Muscle layer of duodenum (tissue), 2 donors: ENCODE data around the gene SYMPK.
A peak's percentile ranks its signal among the peaks of the same experiment; 100 is the strongest.

Experiments used
- H3K27ac ChIP-seq: one replicate; pipeline ENCODE4 v1.7.0; 2013; ENCODE audit warnings: mild to moderate bottlenecking, low read length
- H3K27me3 ChIP-seq: one replicate; pipeline ENCODE4 v1.7.0; 2013; ENCODE audit warnings: low read depth, mild to moderate bottlenecking, control low read depth, low read length
- H3K36me3 ChIP-seq, 2 donors: one replicate each; pipeline ENCODE4 v1.7.0; 2013; ENCODE audit warnings: low read length in 2 of 2, control low read depth in 1 of 2, mild to moderate bottlenecking in 1 of 2; ENCODE audit not compliant: insufficient read depth in 2 of 2, control insufficient read depth in 1 of 2
- H3K4me1 ChIP-seq, 2 donors: one replicate each; pipeline ENCODE4 v1.7.0; 2013; ENCODE audit warnings: low read length in 2 of 2, mild to moderate bottlenecking in 2 of 2, control low read depth in 1 of 2, moderate library complexity in 1 of 2; ENCODE audit not compliant: insufficient read depth in 2 of 2, control insufficient read depth in 1 of 2
- H3K4me3 ChIP-seq, 2 donors: one replicate each; pipeline ENCODE4 v1.7.0; 2013; ENCODE audit warnings: low read length in 2 of 2, low read depth in 1 of 2, mild to moderate bottlenecking in 1 of 2
- H3K9me3 ChIP-seq, 2 donors: one replicate each; pipeline ENCODE4 v1.7.0; 2013; ENCODE audit warnings: low read length in 2 of 2, control low read depth in 1 of 2, mild to moderate bottlenecking in 1 of 2; ENCODE audit not compliant: control insufficient read depth in 1 of 2
- donor health status: healthy.

SYMPK gene

DNA sequence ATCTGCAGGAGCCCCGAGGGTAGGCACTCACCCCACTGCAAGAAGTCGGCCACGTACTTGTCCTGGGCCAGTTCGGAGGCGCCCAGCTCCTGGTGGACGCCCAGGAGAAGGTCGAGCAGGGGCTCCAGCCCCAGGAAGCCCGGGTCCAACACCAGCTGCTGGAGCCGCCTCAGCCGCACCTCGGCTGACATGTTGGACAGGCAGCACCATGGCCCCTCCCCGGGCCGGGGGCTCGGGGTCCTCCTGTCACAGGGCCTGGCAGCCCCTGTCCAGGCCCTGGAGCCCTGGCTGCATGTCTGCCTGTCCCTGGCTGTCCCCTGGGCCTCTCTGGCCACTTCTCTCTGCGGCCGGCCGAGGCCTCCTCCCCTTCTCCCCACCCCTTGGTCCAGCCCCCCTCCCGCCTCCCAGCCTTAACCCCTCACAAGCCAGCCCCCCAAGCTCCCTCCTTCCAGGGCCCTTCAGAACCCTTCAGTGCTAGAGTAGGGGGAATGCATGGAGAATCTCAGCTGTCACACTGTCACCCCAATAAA lies 80.7 kb downstream of the SYMPK start, which contains the start of gene DMPK:
Gene DMPK (minus strand): TSS at position 329 of the 530 bp plus-strand sequence. CDS start 138 bp downstream, at position 191.
- peak within 1 kb of the TSS; percentile 62 to 81 for H3K4me3 ChIP-seq
- H3K4me1 ChIP-seq, result peaks cover 8 to 44% of the 10 kb centered on the region in 2 donors
- peaks cover 7 to 27% of the 10 kb centered on the region in 2 donors for H3K36me3 ChIP-seq

DNA sequence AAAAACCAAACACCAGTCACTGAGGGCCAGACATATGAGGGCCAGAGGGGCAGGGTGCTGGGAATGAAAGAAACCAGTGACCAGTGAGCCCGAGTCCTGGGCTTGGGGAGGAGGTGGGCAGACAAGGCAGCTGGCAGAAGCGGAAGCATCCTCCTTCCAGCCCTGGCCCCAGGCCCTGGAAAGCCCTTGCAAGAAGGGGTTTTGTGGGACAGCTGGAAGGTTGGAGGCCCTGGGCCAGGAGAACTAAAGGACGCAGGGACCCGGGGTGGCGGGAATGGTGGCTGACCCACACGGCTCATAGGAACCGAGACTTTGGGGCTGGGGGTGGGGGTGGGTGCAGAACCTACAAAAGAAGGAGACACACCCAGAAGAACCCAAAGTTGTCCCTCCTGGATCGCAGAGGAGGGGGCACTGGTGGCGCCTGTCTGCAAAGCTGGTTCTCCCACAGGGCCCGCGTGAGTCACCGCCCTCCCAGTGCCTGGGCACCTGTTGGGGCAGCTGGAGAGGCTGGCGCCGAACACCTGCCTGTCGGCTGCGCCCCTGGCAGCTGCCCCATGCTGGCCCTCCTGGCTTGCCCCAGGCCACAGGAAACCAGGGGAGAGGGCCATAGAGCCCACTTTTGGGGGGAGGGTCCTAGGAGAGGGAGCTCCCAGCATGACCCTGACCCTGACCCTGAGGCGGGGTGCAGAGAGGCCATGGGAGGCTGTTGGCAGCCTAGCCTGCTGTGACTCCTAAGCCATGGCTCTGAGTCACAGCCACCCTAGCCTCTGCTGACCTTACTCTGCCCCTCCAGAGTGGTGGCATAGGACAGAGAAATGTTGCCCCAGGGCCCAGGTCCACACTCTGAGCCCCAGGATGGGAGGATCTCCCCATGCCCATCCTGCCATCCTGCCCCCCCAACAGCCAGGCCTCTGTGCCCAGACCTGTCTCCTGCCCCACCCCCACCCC lies 81.5 kb downstream of the SYMPK start:
- Histone ChIP-seq H3K27ac (peak overlapping the region; percentile 37), H3K9me3 (no peaks in the 10 kb centered on the region), H3K36me3 (peaks cover 14 to 28% of the 10 kb centered on the region in 2 donors), H3K27me3 (no peaks in the 10 kb centered on the region), H3K4me1 (peaks cover 8 to 44% of the 10 kb centered on the region in 2 donors), H3K4me3 (peak overlapping the region; percentile 62 to 81)

More for the DNA sequence above, 80.7 kb downstream of the SYMPK start, which contains the start of gene DMPK:
- H3K27ac ChIP-seq, result peak within 1 kb of the TSS; percentile 83
- no peaks in the 10 kb centered on the region for H3K9me3 ChIP-seq
- H3K27me3 ChIP-seq, result no peaks in the 10 kb centered on the region

- peak overlapping the region; percentile 54 for H3K27ac ChIP-seq
- H3K4me3 ChIP-seq, result peak overlapping the region; percentile 62 to 81
- H3K27me3 ChIP-seq, result no peaks in the 10 kb centered on the region
- H3K9me3 ChIP-seq, result no peaks in the 10 kb centered on the region
- peaks cover 8 to 44% of the 10 kb centered on the region in 2 donors for H3K4me1 ChIP-seq
- peaks cover 14 to 20% of the 10 kb centered on the region in 2 donors for H3K36me3 ChIP-seq
These were observed 82.3 kb downstream of the SYMPK start for GRCh38 chr19:45780448-45781213.

- Histone ChIP-seq H3K4me1 (peaks cover 8 to 44% of the 10 kb centered on the region in 2 donors), H3K4me3 (peak overlapping the region; percentile 62 to 81), H3K36me3 (peaks cover 14 to 20% of the 10 kb centered on the region in 2 donors), H3K27me3 (no peaks in the 10 kb centered on the region), H3K9me3 (no peaks in the 10 kb centered on the region), H3K27ac (peak overlapping the region; percentile 54)
These were observed 82.8 kb downstream of the SYMPK start for GRCh38 chr19:45780146-45780447.

- H3K4me1 ChIP-seq, result peaks cover 8 to 44% of the 10 kb centered on the region in 2 donors
- H3K27me3 ChIP-seq, result no peaks in the 10 kb centered on the region
- H3K36me3 ChIP-seq, result peaks cover 14 to 20% of the 10 kb centered on the region in 2 donors
- peak overlapping the region; percentile 54 for H3K27ac ChIP-seq
- H3K9me3 ChIP-seq, result no peaks in the 10 kb centered on the region
- H3K4me3 ChIP-seq, result peak overlapping the region; percentile 62 to 81
These were observed 83.5 kb downstream of the SYMPK start for GRCh38 chr19:45779231-45780145.

DNA sequence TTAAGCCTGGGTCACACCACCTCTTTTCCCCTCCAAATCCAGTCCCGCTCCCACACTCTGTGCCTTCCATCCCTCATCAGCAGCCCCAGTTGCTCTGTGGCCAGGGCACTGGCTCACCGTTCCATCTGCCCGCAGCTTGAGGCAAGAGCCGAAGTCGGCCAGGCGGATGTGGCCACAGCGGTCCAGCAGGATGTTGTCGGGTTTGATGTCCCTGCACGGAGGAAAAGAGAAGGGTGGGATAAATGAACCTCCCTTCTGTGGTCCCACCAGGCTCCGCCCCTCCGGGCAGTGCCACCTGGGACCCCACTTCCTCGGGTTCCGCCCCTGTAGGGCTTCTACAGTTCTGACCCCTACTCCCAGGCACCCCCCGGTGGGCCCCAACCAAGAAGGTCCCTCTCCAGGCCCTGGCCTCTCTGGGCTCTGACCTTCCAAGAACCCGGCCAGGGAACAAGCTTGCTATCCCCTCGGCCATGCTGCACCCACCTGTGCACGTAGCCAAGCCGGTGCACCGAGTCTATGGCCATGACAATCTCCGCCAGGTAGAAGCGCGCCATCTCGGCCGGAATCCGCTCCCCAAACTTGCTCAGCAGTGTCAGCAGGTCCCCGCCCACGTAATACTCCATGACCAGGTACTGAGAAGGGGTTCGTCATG lies 84.8 kb downstream of the SYMPK start:
- peaks cover 12 to 34% of the 10 kb centered on the region in 2 donors for H3K4me1 ChIP-seq
- no peak overlapping the region for H3K4me3 ChIP-seq
- H3K9me3 ChIP-seq, result no peaks in the 10 kb centered on the region
- H3K27ac ChIP-seq, result no peak overlapping the region
- no peaks in the 10 kb centered on the region for H3K27me3 ChIP-seq
- H3K36me3 ChIP-seq, result peaks cover 14 to 21% of the 10 kb centered on the region in 2 donors

- H3K27me3 ChIP-seq, result no peaks in the 10 kb centered on the region
- no peak overlapping the region for H3K4me3 ChIP-seq
- H3K36me3 ChIP-seq, result peaks cover 14 to 27% of the 10 kb centered on the region in 2 donors
- peaks cover 18 to 38% of the 10 kb centered on the region in 2 donors for H3K4me1 ChIP-seq
- H3K27ac ChIP-seq, result no peak overlapping the region
- H3K9me3 ChIP-seq, result no peaks in the 10 kb centered on the region
These were observed 85.5 kb downstream of the SYMPK start for GRCh38 chr19:45777395-45777961.

DNA sequence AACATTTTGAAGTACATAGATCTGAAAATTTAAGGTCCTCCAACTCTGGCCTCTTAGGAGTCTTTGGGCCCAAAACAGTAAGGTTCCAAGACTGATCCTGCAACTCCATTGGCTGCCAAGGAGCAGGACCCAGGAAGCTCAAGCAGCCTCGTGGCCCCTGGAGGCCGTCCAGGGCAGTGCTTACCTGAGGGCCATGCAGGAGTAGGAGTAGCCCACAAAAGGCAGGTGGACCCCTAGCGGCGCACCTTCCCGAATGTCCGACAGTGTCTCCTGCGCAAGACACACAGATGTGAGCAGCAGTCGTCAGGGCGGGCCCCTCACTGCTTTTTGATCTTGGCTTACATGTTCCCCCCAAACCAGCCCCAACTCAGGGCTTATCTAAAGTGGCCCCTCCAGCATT lies 88.2 kb downstream of the SYMPK start:
- no peak overlapping the region for H3K4me3 ChIP-seq
- H3K27ac ChIP-seq, result no peak overlapping the region
- H3K36me3 ChIP-seq, result peaks cover 14 to 29% of the 10 kb centered on the region in 2 donors
- no peaks in the 10 kb centered on the region for H3K27me3 ChIP-seq
- no peaks in the 10 kb centered on the region for H3K9me3 ChIP-seq
- peaks cover 12 to 35% of the 10 kb centered on the region in 2 donors for H3K4me1 ChIP-seq

GRCh38 chr19:45773384-45773783 lies 89.6 kb downstream of the SYMPK start:
- H3K27ac ChIP-seq, result peak overlapping the region; percentile 14
- H3K9me3 ChIP-seq, result no peaks in the 10 kb centered on the region
- peaks cover 14 to 32% of the 10 kb centered on the region in 2 donors for H3K36me3 ChIP-seq
- peaks cover 10 to 27% of the 10 kb centered on the region in 2 donors for H3K4me1 ChIP-seq
- H3K4me3 ChIP-seq, result no peak overlapping the region
- no peaks in the 10 kb centered on the region for H3K27me3 ChIP-seq

DNA sequence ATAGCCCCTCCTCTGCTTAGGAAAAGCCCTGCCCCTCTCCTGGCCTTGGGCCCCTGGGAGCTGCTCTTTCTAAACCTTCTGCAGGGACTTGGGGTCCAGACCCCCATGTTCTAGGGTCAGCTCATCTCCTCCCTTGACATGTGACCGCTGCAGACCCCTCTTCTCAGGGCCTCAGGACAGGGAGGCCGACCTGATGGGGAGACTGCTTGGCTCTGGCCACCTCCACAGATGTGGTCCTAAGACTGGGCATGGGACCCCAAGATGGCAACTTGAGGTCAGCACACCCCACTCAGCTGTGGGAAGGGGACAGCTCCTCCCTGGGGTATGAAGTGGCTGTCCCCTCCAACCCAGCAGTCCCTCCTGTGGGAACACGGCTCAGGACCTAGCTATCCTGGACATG lies 90.0 kb downstream of the SYMPK start:
- Histone ChIP-seq H3K27me3 (no peaks in the 10 kb centered on the region), H3K9me3 (no peaks in the 10 kb centered on the region), H3K4me1 (peaks cover 10 to 24% of the 10 kb centered on the region in 2 donors), H3K4me3 (no peak overlapping the region), H3K27ac (peak overlapping the region; percentile 14), H3K36me3 (peaks cover 12 to 28% of the 10 kb centered on the region in 2 donors)
